Trophoblast cell (in vitro differentiated cells and primary cell): ENCODE data around the gene AFMID.

Experiments
- DNase-seq, 2 donors: peaks; one replicate each; pipeline ENCODE4 v3.0.0-alpha.2; 2016
- H2AFZ ChIP-seq: 2 replicates; pipeline ENCODE4 v1.6.1; 2013; ENCODE audit warnings: low read length, moderate library complexity, mild to moderate bottlenecking; ENCODE audit not compliant: insufficient read depth, poor library complexity
- H2AK5ac ChIP-seq: 2 replicates; pipeline ENCODE4 v1.6.1; 2013; ENCODE audit warnings: mild to moderate bottlenecking, low read length
- H2BK120ac ChIP-seq: 2 replicates; pipeline ENCODE4 v1.6.1; 2013; ENCODE audit warnings: low read length, mild to moderate bottlenecking, moderate library complexity; ENCODE audit not compliant: insufficient read depth, poor library complexity
- H2BK12ac ChIP-seq: 2 replicates; pipeline ENCODE4 v1.6.1; 2013; ENCODE audit warnings: mild to moderate bottlenecking, low read length, moderate library complexity
- H2BK5ac ChIP-seq: 2 replicates; pipeline ENCODE4 v1.6.1; 2013; ENCODE audit warnings: low read length, low read depth, moderate library complexity, mild to moderate bottlenecking; ENCODE audit not compliant: poor library complexity
- H3K14ac ChIP-seq: 2 replicates; pipeline ENCODE4 v1.6.1; 2013; ENCODE audit warnings: mild to moderate bottlenecking, low read length
- H3K18ac ChIP-seq: 2 replicates; pipeline ENCODE4 v1.6.1; 2013; ENCODE audit warnings: mild to moderate bottlenecking, low read length
- H3K23ac ChIP-seq: 2 replicates; pipeline ENCODE4 v1.6.1; 2013; ENCODE audit warnings: low read length
- H3K27ac ChIP-seq: 2 replicates; pipeline ENCODE4 v1.5.1; 2013; ENCODE audit warnings: low read depth, mild to moderate bottlenecking, inconsistent platforms, low read length, moderate library complexity
- H3K27me3 ChIP-seq: 2 replicates; pipeline ENCODE4 v1.6.1; 2013; ENCODE audit warnings: inconsistent platforms, mild to moderate bottlenecking, low read length, moderate library complexity; ENCODE audit not compliant: insufficient read depth
- H3K36me3 ChIP-seq, 2 experiments: 1 replicate in 1 of 2; 2 replicates in 1 of 2; pipeline ENCODE4 v1.6.1; 2013; ENCODE audit warnings: low read length in 2 of 2, mild to moderate bottlenecking in 2 of 2, moderate library complexity in 1 of 2; ENCODE audit not compliant: insufficient read depth in 2 of 2, control insufficient read depth in 1 of 2
- H3K4ac ChIP-seq: 2 replicates; pipeline ENCODE4 v1.6.1; 2013; ENCODE audit warnings: low read depth, mild to moderate bottlenecking, low read length, moderate library complexity
- H3K4me1 ChIP-seq, 2 experiments: 1 replicate in 1 of 2; 2 replicates in 1 of 2; pipeline ENCODE4 v1.6.1; 2013; ENCODE audit warnings: low read length in 2 of 2, mild to moderate bottlenecking in 2 of 2, moderate library complexity in 1 of 2; ENCODE audit not compliant: insufficient read depth in 2 of 2, control insufficient read depth in 1 of 2
- H3K4me2 ChIP-seq: 2 replicates; pipeline ENCODE4 v1.6.1; 2013; ENCODE audit warnings: inconsistent platforms, mild to moderate bottlenecking, low read length, moderate library complexity
- H3K4me3 ChIP-seq: 2 replicates; pipeline ENCODE4 v1.5.1; 2013; ENCODE audit warnings: mild to moderate bottlenecking, low read depth, low read length, inconsistent platforms
- H3K79me1 ChIP-seq: one replicate; pipeline ENCODE4 v1.6.1; 2013; ENCODE audit warnings: low read length
- H3K79me2 ChIP-seq: 2 replicates; pipeline ENCODE4 v1.6.1; 2013; ENCODE audit warnings: low read length, mild to moderate bottlenecking; ENCODE audit not compliant: control insufficient read depth, insufficient read depth, poor library complexity
- H3K9ac ChIP-seq: 2 replicates; pipeline ENCODE4 v1.6.1; 2013; ENCODE audit warnings: mild to moderate bottlenecking, low read length
- H3K9me3 ChIP-seq: 2 replicates; pipeline ENCODE4 v1.6.1; 2013; ENCODE audit warnings: low read depth, mild to moderate bottlenecking, control low read depth, inconsistent platforms, low read length; ENCODE audit not compliant: insufficient read depth
- H4K12ac ChIP-seq: 2 replicates; pipeline ENCODE4 v1.6.1; 2013; ENCODE audit warnings: low read depth, mild to moderate bottlenecking, low read length, moderate library complexity
- H4K8ac ChIP-seq: 2 replicates; pipeline ENCODE4 v1.6.1; 2013; ENCODE audit warnings: low read depth, mild to moderate bottlenecking, low read length, moderate library complexity
- H4K91ac ChIP-seq: one replicate; pipeline ENCODE4 v1.6.1; 2013; ENCODE audit warnings: low read depth, mild to moderate bottlenecking, low read length, moderate library complexity
- WGBS: extraction: QIAGEN DNeasy Blood & Tissue Kit; methylation state at CpG from one replicate; pipeline ENCODE4 v1.1.7; 2013; ENCODE audit warnings: missing lambda C conversion rate; ENCODE audit not compliant: insufficient read length, insufficient coverage; ENCODE audit errors: extremely low coverage; 5-methylcytosine and 5-hydroxymethylcytosine counted together

Gene AFMID

DNA sequence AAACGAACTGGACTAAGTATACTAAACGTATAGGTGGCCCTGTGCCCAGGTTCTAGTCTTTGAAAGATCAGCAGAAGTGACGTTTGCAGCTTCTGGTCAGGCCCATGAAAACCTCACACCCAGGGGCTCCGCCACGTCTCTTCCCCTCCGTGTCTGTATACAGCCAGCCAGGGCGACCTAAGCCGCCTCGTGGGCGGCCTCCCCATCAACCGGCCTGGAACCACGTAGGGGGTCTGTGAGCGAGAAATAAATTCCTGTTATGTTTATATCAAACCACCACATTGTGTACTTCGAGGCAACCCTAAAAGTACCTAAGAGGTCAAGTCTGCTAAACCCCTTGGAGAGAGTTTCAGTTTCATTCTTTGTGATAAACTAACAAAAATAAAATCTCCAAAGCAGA lies 7.1 kb upstream of the AFMID start:
- Histone ChIP-seq H3K14ac (no peak overlapping the region), H3K4me3 (no peak overlapping the region), H3K36me3 (peaks cover 54 to 59% of the 10 kb centered on the region in 2 experiments), H3K4ac (no peak overlapping the region), H2AK5ac (no peak overlapping the region), H3K23ac (no peak overlapping the region), H4K91ac (no peak overlapping the region), H3K27me3 (no peaks in the 10 kb centered on the region), H2AFZ (no peak overlapping the region), H2BK5ac (no peak overlapping the region), H3K27ac (no peak overlapping the region), H3K18ac (no peak overlapping the region), H3K9me3 (peaks cover 2% of the 10 kb centered on the region), H3K9ac (no peak overlapping the region), H4K12ac (no peak overlapping the region), H3K4me1 (peaks cover 6 to 8% of the 10 kb centered on the region in 2 experiments), H4K8ac (no peak overlapping the region), H2BK120ac (no peak overlapping the region), H3K4me2 (no peak overlapping the region), H3K79me1 (no peaks in the 10 kb centered on the region), H3K79me2 (no peaks in the 10 kb centered on the region), H2BK12ac (no peak overlapping the region)
- WGBS, result no CpG with 5 or more reads among the region's 14 CpGs
- no peak for DNase-seq

- Histone ChIP-seq H2BK120ac (no peak overlapping the region), H3K4me2 (no peak overlapping the region), H3K79me1 (no peaks in the 10 kb centered on the region), H3K27me3 (no peaks in the 10 kb centered on the region), H2AK5ac (no peak overlapping the region), H4K8ac (no peak overlapping the region), H3K9ac (no peak overlapping the region), H2BK12ac (no peak overlapping the region), H3K4ac (no peak overlapping the region), H3K14ac (no peak overlapping the region), H3K18ac (no peak overlapping the region), H4K12ac (no peak overlapping the region), H3K79me2 (no peaks in the 10 kb centered on the region), H3K36me3 (peaks cover 51 to 55% of the 10 kb centered on the region in 2 experiments), H3K4me3 (no peak overlapping the region), H3K9me3 (peaks cover 2% of the 10 kb centered on the region), H3K23ac (no peak overlapping the region), H4K91ac (no peak overlapping the region), H2AFZ (no peak overlapping the region), H2BK5ac (no peak overlapping the region), H3K4me1 (peaks cover 6 to 11% of the 10 kb centered on the region in 2 experiments), H3K27ac (no peak overlapping the region)
- no peak for DNase-seq
- no CpG with 5 or more reads among the region's 2 CpGs for WGBS
Observed at GRCh38 chr17:78180508-78180907, 6.7 kb upstream of the AFMID start.

DNA sequence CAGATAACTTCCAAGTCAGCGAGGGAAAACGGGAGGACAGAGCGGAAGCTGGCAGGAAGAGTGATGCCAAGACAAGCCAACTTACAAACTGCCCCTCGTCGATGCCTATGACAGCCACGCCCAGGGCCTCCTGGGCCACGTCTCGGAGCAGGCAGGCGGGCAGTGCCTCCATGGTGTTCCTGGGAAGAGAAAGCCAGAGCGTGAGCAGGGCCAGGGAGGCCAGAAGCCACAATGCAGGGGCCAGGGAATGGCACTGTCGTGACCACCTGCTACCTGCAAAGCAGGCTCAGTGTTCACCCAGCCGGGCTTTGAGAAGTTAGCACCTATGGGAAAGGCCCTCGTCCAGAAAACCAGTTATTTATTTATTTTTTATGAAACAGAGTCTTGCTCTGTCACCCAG lies 4.7 kb upstream of the AFMID start:
- H4K12ac ChIP-seq, result no peak overlapping the region
- H3K27me3 ChIP-seq, result no peaks in the 10 kb centered on the region
- no peak overlapping the region for H3K4me3 ChIP-seq
- H3K9ac ChIP-seq, result no peak overlapping the region
- H2AK5ac ChIP-seq, result no peak overlapping the region
- H3K36me3 ChIP-seq, result peaks cover 49 to 51% of the 10 kb centered on the region in 2 experiments
- H2BK120ac ChIP-seq, result no peak overlapping the region
- no peak for DNase-seq
- H3K79me1 ChIP-seq, result peaks cover 4% of the 10 kb centered on the region
- no peak overlapping the region for H3K23ac ChIP-seq
- peaks cover 9% of the 10 kb centered on the region for H3K79me2 ChIP-seq
- H3K4me1 ChIP-seq, result peaks cover 6 to 16% of the 10 kb centered on the region in 2 experiments
- no peak overlapping the region for H3K14ac ChIP-seq
- no CpG with 5 or more reads among the region's 13 CpGs for WGBS
- no peak overlapping the region for H2BK5ac ChIP-seq
- no peak overlapping the region for H2AFZ ChIP-seq
- H3K18ac ChIP-seq, result peak overlapping the region; percentile 66
- H4K91ac ChIP-seq, result no peak overlapping the region
- no peak overlapping the region for H3K4me2 ChIP-seq
- no peak overlapping the region for H3K27ac ChIP-seq
- H3K4ac ChIP-seq, result no peak overlapping the region
- no peak overlapping the region for H2BK12ac ChIP-seq
- H4K8ac ChIP-seq, result no peak overlapping the region
- peaks cover 2% of the 10 kb centered on the region for H3K9me3 ChIP-seq

DNA sequence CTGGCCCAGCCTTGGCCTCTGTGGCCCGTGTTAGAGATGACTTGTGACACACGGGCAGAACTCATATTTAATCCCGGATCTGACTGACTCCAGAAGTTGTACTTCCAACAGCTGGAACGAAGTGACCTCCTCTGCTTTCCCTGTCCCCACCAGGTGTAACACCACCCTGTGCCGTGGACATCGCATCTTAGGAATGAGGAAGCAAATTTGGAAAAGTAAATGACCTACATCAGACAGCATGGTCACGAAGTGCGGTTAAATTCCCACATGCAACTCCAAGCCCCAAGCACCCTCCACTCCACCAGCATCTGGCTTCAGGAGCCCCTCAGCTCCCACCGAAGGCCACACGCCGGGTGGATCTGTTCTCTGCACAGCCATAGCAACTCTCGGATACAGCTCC lies 3.2 kb upstream of the AFMID start:
- Histone ChIP-seq H4K91ac (no peak overlapping the region), H3K4me3 (no peak overlapping the region)

More for the DNA sequence above, 3.2 kb upstream of the AFMID start:
- DNase-seq, result no peak
- no peak overlapping the region for H4K12ac ChIP-seq
- WGBS, result no CpG with 5 or more reads among the region's 12 CpGs
- H3K27ac ChIP-seq, result no peak overlapping the region
- no peak overlapping the region for H3K18ac ChIP-seq
- H3K9me3 ChIP-seq, result peaks cover 2% of the 10 kb centered on the region
- no peak overlapping the region for H3K14ac ChIP-seq
- H3K36me3 ChIP-seq, result peaks cover 39 to 42% of the 10 kb centered on the region in 2 experiments
- H3K4me2 ChIP-seq, result no peak overlapping the region
- no peak overlapping the region for H2AFZ ChIP-seq
- H2BK12ac ChIP-seq, result no peak overlapping the region
- H3K27me3 ChIP-seq, result no peaks in the 10 kb centered on the region
- no peak overlapping the region for H3K4ac ChIP-seq
- H3K79me2 ChIP-seq, result peaks cover 9% of the 10 kb centered on the region
- no peak overlapping the region for H2BK120ac ChIP-seq
- H4K8ac ChIP-seq, result no peak overlapping the region
- peaks cover 6 to 16% of the 10 kb centered on the region in 2 experiments for H3K4me1 ChIP-seq
- H2AK5ac ChIP-seq, result no peak overlapping the region
- H3K9ac ChIP-seq, result no peak overlapping the region
- peaks cover 4% of the 10 kb centered on the region for H3K79me1 ChIP-seq
- H3K23ac ChIP-seq, result no peak overlapping the region
- H2BK5ac ChIP-seq, result no peak overlapping the region
